Kidney epithelial cell (primary cell): ENCODE results near the gene ZC2HC1C. TPM values are rescaled to one million over a fixed set of nuclear protein-coding genes. Genes with fewer than 3 reads are reported as not detected.
"Not testable (repeated sequence)": the region's sequence is repeated elsewhere in the genome, so short reads cannot be mapped to it uniquely, and the experiment has no call there.

Experiments used
- DNase-seq: peaks from one replicate; pipeline ENCODE4 v3.0.0-alpha.2; 2010; ENCODE audit warnings: low read depth
- H3K27me3 ChIP-seq: 2 replicates; pipeline ENCODE4 v1.6.0; 2011; ENCODE audit warnings: low read length; ENCODE audit not compliant: control insufficient read depth, insufficient read depth
- H3K36me3 ChIP-seq: 2 replicates; pipeline ENCODE4 v1.5.1; 2011; ENCODE audit warnings: low read length; ENCODE audit not compliant: control insufficient read depth, insufficient read depth
- H3K4me3 ChIP-seq: 2 replicates; pipeline ENCODE4 v1.5.1; 2011; ENCODE audit warnings: low read depth, mild to moderate bottlenecking, control low read depth, low read length
- CTCF ChIP-seq: IDR thresholded peaks from 2 replicates; pipeline ENCODE4 v1.5.1; 2011; ENCODE audit warnings: mild to moderate bottlenecking, moderate library complexity, low read length, control low read depth, inconsistent platforms; ENCODE audit not compliant: insufficient read depth, poor library complexity, severe bottlenecking
- total RNA-seq: library from RNA; depleted of rRNA; stranded (reverse); fragments of >200 nt; gene quantifications from 2 replicates; pipeline ENCODE4 v1.2.3, GENCODE V29; 2015

ZC2HC1C gene
- total RNA-seq, 1 donor from 2014 or later = 9.2 TPM

DNA sequence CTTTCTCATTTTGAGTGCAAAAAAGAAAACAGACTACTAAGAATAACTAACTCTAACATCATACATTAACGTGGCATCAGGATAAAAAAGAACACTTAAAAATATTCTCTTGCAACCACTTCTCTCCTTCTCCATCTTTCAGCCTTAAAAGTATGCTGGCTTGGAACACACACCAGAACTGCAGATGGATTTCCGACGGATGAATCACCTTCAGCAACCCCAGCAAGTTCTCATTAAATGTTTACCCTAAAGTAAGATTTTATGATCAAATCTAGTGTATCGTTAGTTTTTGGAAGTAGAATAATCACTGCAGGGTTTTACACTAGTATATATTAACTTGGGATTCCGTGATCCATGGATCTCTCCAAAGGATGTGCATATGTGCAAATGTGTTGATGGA, 56.2 kb downstream of the ZC2HC1C start:
- no peaks in the 10 kb centered on the region for H3K27me3 ChIP-seq
- TF ChIP-seq CTCF = no peak
- DNase-seq = no peak
- H3K36me3 ChIP-seq = no peaks in the 10 kb centered on the region
- H3K4me3 ChIP-seq = peak overlapping the region; percentile 78

DNA sequence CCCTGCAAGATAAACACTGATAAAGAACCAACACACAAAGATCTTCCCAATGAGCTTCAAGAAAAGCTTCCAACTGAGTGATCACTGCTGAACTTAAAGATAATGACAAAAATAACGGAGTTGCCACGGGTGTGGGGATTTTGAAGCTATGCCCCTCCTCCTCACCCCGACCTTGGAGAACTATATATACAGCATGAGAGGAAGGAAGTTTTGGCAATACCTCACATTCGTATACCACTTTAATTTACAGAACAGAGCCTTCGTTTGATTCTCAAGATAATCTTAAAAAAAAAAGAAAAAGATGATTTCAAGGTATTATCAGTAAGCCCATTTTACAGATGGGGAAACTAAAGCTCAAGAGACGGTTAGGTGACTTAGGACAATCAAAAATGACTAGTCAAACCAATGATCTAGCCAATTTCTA, 56.7 kb downstream of the ZC2HC1C start:
- no peaks in the 10 kb centered on the region for H3K36me3 ChIP-seq
- DNase-seq = no peak
- H3K27me3 ChIP-seq = no peaks in the 10 kb centered on the region
- no peak for TF ChIP-seq CTCF
- H3K4me3 ChIP-seq = peak overlapping the region; percentile 78

DNA sequence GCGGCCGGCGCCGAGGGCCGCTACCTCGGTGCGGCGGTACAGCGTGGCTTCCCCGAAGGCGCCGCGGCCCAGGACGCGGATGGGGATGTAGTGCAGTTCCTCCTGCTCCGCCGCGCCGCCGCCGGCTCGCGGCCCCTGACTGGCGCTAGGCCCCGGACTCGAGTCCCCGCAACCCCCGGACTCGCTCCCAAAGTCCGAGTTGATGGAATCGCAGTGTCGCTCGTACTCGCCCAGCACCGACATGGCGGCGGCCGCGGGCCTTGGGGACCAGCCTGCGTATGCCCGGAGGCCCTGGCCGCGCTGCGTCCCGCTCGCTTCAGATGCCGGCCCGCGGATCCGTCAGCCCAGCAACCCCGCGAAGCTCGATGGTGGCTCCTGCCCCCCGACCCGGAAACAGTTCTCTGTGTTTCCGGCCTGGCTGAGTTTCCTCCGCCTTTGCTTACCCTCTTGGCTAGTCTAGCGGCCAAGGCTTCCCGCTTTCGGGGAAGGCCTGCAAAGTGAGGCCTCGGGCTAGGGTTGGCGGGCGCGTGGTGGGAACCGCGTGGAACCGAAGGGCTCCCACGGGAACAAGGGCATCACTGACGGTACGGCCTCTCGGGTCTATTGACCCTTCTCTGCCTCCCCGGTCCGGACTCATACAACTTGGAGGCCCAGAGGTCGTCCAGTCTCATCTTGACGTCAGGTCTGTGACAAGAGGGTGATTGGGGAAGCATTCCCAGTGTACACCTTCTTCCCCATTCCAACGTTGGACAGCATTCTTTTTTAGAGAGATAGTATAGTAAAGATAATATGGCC, 57.4 kb downstream of the ZC2HC1C start, which contains the start of gene NEK9:
Gene NEK9, minus strand, starts transcription at position 370 of the 795 bp plus-strand sequence. Its CDS starts 127 bp downstream, at position 243.
- no peaks in the 10 kb centered on the region for H3K27me3 ChIP-seq
- TF ChIP-seq CTCF = no peak

DNA sequence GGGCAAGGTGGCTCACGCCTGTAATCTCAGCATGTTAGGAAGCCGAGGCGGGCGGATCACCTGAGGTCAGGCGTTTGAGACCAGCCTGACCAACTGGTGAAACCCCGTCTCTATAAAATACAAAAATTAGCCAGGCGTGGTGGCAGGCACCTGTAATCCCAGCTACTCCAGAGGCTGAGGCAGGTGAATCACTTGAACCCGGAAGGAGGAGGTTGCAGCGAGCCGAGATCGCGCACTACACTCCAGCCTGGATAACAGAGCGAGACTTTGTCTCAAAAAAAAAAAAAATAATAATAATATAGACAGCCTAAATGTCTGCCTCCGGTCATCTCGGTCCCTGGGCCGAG, 58.0 kb downstream of the ZC2HC1C start:
- peak overlapping the region; percentile 78 for H3K4me3 ChIP-seq
- DNase-seq, H3K27me3 ChIP-seq: not testable (repeated sequence)

More for the DNA sequence above, 57.4 kb downstream of the ZC2HC1C start, which contains the start of gene NEK9:
- Histone ChIP-seq H3K36me3 (no peaks in the 10 kb centered on the region), H3K4me3 (peak within 1 kb of the TSS; percentile 78)
- DNase-seq = no peak

DNA sequence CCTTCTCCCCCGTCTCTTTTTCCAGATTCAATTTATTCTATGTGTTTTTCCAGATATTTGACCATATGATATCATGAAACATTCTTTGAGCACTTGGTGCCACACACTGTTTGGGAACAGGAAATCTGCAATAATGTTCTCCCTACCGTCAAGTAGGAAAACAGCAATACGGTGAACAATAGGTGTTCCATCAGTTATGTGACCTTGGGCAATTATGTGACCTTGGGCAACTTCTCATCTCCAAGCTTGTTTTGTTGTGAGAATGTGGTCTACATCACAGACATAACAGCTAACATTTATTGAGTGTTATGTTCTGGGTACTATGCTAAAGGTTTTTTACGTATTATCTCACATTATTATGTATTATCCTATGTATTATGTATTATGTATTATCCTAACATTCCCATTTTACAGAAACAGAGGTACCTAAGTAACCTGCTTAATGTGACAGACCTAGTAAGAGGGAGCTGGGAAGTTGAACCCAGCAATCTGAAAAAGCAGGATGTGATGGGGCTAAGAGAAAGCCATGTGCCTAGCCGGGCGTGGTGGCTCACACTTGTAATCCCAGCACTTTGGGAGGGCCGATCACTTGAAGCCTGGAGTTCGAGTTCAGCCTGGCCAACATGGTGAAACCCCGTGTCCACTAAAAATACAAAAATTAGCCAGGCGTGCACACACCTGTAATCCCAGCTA, 58.6 kb downstream of the ZC2HC1C start:
- no peak for DNase-seq
- no peak for TF ChIP-seq CTCF
- Histone ChIP-seq H3K4me3 (peak overlapping the region; percentile 78), H3K27me3 (no peaks in the 10 kb centered on the region), H3K36me3 (no peaks in the 10 kb centered on the region)

More for the DNA sequence above, 58.0 kb downstream of the ZC2HC1C start:
- not testable (repeated sequence) for H3K36me3 ChIP-seq

DNA sequence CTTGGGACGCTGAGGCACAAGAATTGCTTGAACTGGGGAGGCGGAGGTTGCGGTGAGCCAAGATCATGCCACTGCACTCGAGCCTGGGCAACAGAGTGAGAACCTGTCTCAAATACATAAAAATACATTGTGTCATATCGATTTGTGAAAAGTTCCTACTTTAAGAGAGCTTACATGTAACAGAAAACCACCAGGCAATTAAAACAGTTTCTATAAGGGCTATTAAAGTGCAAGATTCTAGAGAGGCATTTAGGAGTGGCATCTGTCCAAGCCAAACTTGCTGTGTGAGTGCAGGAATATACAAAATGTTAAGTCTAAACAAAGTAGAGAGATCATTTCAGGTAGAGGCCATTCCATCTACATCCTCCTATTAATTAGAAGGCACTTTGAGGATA, 59.2 kb downstream of the ZC2HC1C start:
- H3K36me3 ChIP-seq = no peaks in the 10 kb centered on the region
- no peak for TF ChIP-seq CTCF

More for the DNA sequence above, 59.2 kb downstream of the ZC2HC1C start:
- no peaks in the 10 kb centered on the region for H3K27me3 ChIP-seq
- no peak for DNase-seq
- no peak overlapping the region for H3K4me3 ChIP-seq

Other genes starting within 250 kb of the ZC2HC1C start
- not detected in 2 replicates for gene PROX2, start 193.5 kb upstream of the ZC2HC1C start, total RNA-seq
- 84.1 and 87.0 TPM in 2 replicates for gene DLST, start 187.7 kb upstream of the ZC2HC1C start, total RNA-seq
- gene RPS6KL1, start 146.4 kb upstream of the ZC2HC1C start, total RNA-seq = 20.0 and 20.7 TPM in 2 replicates
- gene PGF, start 114.0 kb upstream of the ZC2HC1C start, total RNA-seq = 10.5 and 11.2 TPM in 2 replicates
- 63.9 and 78.6 TPM in 2 replicates for gene EIF2B2, start 66.7 kb upstream of the ZC2HC1C start, total RNA-seq
- 17.9 TPM in 2 replicates for gene MLH3, start 18.2 kb upstream of the ZC2HC1C start, total RNA-seq
- 6.8 and 18.6 TPM in 2 replicates for gene ACYP1, start 5.6 kb upstream of the ZC2HC1C start, total RNA-seq
- gene NEK9, start 57.4 kb downstream of the ZC2HC1C start, total RNA-seq = 28.1 and 43.5 TPM in 2 replicates
- gene TMED10, start 107.0 kb downstream of the ZC2HC1C start, total RNA-seq = 271 and 309 TPM in 2 replicates
- gene FOS, start 209.2 kb downstream of the ZC2HC1C start, total RNA-seq = 5.5 and 9.2 TPM in 2 replicates